Fibroblast of skin of back (primary cell): ENCODE data around the gene NPHP4.

Source experiments
- DNase-seq: peaks from one replicate; pipeline ENCODE4 v3.0.0-alpha.2; 2013

NPHP4 gene

DNA sequence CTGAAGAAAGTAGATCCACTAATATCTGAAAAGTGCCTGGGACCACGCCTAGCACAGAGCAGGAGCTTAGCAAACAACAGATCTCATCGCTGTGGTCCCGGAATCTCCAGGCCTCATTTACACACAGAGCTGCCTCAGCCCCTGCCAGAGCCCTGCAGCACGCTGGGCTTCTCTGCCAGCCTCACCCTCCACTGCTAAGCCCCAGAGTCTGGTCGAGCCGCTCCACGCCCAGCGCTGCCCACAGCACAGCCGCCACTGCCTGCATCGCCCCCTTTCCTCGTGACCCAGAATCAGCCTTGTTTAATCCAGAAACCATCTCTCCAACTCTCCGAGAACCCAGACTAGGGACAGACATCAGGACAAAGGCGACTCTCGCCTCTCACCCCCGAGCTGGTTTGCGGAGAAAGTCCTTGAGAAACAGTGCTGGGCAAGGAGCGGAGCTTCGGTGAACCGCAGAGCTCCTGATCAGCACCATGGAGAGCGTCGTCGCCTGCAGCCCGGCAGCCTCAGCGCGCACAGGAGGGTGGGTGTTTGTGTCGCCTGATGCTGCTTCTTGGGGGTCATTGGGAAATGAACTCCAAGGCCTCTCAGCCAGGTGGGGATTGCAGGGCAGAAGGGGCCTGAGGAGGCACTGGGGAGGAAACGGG is 145.1 kb downstream of the NPHP4 start:
- peak; percentile 32 for DNase-seq

DNA sequence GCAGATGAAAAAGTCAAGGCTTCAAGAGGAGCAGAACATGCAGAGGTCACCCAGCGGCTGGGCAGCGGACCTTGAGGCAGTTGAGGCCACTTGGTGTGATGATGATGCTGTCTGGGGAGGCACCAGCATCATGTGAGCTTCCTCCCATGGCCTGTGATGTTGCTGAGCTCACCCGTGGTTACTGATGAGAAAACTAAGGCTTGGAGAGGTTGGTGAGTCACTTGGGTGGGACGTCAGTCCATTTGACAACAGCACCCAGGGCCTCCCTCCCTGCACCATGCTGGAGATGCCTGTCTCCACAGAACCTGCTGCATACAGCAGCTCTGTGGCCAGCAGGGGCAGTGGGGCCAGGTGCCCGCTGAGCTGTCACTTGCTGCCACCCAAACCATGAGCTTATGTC is 146.8 kb downstream of the NPHP4 start:
- no peak for DNase-seq

DNA sequence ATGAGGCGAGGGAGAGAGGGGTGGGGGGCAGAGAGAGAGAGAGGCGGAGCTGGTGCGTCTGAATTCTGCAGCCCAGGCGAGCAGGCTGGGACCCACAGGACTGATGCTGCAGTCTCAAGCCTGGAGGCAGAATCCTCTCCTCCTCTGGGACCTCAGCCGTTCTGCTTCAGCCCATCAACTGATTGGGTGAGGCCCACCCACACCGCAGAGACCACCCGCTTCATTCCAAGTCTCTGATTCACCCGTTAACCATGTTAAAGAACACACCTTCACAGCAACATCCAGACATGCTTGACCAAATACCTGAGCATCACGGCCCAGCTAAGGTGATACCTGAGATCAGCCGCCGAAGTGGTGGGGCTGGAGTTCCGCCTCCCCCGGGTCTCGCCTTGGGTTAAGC is 147.8 kb downstream of the NPHP4 start:
- no peak for DNase-seq

DNA sequence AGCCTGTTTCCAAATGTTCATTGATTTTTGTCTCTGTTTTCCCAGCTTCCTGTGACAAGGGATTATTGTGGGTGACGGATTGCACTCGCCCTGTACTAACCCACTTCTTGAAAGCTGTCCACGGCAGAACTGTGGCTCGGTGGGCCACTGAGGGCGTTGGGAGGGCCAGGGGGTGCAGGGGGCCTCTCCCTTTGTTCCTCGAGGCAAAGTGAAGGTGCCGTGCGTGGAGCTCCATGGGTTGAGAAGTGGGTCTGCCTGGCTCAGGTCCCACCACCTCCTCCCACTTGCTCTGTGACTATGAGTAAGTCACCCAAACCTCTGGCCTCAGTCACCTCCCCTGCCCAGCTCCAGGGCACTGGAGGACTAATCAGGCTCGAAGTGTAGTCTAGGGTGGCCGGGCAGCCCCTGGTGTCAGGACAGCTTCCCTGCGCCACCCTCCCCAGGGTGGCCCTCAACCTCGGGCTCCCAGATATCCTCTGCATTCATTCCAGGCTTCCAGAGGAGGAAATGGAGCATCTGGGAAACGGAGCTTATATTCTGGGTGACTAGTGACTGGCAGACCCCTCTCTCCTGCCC is 148.6 kb downstream of the NPHP4 start:
- no peak for DNase-seq

DNA sequence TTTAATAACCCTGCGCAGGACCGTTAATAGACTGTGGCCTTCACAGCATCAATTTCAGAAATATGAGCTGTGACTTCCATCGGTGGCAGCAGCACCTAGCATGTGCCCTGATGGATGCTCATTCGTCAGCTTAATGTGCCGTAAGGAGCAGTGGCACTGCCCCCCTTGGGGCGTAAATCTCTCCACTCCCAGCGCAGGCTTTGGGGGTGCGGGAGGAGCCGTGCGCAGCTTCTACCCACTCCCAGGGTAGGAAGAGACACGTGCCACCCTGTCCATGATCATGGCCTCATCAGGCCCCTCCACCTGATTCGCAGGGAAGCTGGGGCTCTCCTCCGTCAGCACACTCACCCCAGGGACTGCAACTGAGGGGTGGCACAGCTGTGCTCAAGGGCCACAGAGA is 149.5 kb downstream of the NPHP4 start:
- DNase-seq = no peak

DNA sequence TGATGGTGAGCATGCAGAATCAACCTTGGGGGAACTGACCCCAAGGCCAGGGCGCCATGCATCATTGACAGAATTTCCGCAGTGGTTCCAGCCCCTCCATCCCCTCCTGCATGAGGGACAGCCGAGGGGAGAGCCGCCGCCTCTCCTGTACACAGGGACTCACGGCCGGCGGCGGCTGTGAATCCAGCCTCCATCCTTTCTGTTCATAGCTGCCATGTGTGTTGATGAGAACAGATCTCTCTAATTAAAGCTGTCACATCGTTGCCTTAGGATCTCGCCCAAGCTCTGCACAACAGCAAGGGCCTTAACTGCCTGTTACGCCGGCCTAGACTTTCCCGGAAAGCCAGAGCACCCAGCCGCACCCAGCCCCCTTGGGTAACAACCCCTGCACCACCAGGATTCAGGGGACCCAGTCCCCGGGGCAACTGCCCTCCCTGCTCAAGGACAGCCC is 151.6 kb downstream of the NPHP4 start:
- DNase-seq = no peak

DNA sequence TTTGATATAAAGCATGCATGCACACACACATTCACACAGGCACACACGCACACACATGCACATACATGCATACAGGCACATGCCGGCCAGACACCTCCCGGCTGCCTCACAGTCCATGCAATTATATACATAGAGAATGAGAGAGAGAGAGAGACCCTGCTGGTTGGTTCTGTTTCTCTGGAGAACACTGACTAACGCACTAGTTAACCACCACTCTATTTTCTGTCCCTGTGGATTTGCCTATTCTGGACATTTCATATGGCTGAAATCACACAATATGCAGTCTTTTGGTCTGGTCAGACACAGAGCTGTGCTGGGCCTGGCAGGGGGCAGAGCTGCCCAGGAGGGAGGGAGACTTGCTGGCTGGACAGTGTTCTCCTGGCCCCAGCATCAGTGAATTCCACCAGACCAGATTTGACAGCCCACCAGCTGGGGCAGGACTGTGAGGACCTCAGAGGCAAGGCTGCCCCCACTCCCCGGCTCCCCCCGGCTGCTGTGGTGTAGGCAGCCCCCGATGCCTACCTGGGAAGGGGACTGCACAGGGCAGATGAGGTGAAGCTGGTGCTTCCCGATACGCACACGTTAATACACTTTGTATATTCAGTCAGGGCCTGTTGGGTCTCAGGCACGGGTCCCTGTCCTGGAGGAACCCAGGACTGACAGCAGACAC is 152.2 kb downstream of the NPHP4 start:
- no peak for DNase-seq

DNA sequence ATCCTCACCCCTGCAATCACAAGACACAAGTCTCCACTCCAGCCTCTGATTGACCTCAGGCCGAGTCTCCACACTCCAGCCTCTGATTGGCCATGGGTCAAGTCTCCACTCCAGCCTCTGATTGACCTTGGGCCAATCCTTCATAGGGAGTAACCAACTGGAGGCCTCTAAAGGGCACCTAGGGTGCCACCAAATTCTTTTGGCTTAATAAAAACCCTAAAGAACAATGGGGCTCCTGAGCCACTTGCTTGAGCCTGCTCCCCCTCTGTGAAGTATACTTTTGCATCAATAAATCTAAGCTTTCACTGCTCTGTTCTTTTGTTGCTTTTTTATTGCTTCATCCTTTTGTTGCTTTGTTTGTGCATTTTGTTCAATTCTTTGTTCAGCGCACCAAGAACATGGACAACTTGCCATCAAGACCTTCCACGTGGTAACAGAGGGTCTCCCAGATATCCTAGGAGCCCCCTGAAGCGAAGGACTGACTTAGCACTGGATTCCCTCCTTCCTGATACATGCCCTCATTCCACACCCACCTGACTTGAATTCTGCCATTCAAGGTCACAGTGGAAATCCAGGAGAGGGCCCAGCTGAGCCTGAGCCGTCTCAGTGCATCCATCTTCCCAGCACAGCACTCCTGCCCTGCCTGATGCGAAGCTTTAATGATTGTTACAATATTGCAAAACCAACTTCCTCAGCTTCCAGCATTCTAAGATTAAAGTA is 152.9 kb downstream of the NPHP4 start:
- no peak for DNase-seq

DNA sequence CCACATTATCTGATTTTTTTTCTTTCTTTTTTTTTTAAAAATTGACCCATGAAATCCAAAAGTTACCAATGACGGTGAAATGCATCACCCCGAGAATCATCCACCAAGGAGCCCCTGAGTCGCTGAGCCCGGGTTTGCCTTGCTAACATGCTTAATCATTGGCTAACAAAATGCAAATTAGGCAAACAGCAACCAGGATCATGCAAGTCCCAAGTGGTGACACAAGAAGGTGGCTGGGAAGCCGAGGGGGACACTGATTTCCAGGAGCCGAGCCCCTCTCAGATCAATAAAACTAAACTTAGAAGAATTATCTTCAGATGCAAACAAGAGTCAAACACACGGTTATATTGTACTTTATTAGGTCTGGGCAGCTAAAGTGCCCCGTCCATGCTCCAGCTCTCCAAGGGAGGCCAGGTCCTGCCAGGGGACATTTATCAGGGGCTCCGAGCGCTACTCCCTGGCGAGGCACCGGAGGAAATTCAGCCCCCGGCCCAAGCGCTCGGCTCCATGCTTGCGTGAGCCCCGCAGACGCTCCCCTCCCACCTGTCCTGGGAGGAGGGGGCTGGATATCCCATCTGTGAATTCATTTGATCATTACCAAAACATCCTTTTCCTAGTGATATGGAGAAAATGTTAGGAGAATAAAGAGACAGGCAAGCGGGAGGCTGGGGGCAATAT is 154.1 kb downstream of the NPHP4 start:
- no peak for DNase-seq

DNA sequence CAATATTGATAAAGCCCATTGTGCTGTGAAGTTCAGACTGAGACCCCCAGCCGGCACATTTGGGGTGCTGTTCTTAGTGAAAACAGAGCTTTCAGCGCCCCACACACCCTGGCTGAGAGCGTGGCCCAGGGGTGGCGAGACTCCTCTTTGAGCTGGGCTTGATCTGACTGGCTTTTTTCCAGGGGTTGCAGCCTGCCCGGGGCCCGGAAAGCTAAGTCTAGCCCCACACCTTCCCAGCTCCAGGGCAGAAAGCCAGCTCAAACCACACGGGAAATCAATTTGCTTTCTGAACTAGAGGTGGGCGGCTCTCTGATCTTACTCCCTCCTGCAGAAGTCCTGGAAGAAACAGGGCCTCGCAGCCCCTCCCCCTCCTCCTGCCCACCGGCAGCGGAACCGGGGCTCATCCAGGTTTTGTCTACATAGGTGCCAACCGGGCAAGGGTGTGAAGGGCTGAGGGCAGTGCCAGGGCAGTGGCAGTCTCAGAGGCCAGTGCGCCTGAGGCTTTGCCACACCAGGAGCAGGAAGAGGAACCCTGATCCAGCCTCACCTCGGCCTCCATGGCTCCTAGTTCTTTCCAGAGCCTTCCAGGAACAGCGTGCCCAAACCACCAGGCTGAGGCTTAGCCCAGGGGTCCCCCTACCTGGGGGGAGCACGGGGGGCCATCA is 155.3 kb downstream of the NPHP4 start:
- no peak for DNase-seq

DNA sequence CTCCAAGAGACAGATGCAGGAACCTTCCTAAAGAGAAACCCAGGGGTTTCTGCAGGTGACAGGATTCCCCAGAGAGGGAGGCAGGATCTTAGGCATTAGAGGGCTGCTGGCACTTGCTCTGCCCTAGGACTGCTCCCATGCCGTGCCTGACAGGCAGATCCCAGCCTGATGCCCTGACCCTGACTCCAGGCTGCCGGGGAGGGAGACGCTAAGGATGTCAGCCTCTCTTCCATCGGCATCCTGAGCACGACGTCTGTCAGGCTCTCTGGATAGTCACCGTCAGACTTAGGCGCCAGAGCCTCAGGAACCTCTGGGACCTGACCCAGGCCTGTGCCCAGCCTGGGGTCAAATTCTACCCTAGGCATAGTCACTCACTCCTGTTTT is 157.1 kb downstream of the NPHP4 start:
- DNase-seq = no peak

DNA sequence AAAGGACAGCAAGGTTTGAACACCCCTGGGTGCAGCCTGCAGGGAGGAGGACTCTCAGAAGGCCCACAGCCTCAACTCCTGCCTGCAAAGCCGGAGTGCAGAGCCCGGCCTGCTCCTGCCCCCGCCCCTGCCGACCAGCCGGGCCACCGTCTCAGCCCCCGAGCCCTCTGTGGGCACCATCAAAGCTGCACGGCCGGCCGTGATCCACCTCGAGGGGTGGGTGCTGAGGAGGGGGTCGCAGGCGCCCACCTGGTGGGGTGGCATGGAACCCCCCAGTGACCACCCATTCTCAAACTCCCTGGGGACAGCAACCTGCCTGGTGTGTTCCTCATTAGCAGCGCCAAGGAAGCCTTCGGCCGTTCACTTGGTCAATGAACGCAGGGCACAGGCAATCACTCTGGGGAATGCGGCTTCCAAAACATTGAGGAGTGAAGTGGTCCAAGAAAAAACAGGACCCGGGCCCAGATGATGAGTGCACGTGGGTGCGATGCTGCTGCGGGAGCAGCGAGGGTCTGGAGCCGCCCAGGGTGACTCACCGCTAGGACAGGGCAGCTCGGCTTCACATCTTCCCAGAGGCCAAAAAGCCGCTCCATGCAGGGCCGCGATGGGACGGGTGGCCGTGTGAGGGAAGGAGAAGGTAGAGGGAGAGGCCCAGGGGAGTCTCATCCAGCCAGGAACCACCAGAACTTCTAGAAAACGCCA is 157.6 kb downstream of the NPHP4 start:
- DNase-seq = no peak

DNA sequence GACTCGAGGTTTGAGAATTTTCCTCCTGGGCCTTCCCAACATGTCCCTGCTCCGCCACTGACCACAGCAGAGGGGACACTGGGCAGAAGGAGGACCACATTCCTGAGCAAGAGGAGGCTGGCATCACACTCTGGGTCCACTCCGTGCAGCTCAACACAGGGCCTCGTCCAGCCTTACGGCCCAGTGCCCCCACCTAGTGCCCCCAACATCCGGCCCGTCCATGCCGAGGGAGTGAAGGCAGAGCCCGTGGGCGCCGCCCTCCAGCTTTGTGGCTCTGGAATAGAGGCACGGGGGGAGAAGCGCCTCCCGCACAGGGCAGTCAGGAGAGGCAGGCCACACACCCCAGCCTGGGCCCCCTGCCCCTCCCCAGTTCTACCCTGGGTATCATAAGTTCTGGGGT is 158.3 kb downstream of the NPHP4 start:
- no peak for DNase-seq

DNA sequence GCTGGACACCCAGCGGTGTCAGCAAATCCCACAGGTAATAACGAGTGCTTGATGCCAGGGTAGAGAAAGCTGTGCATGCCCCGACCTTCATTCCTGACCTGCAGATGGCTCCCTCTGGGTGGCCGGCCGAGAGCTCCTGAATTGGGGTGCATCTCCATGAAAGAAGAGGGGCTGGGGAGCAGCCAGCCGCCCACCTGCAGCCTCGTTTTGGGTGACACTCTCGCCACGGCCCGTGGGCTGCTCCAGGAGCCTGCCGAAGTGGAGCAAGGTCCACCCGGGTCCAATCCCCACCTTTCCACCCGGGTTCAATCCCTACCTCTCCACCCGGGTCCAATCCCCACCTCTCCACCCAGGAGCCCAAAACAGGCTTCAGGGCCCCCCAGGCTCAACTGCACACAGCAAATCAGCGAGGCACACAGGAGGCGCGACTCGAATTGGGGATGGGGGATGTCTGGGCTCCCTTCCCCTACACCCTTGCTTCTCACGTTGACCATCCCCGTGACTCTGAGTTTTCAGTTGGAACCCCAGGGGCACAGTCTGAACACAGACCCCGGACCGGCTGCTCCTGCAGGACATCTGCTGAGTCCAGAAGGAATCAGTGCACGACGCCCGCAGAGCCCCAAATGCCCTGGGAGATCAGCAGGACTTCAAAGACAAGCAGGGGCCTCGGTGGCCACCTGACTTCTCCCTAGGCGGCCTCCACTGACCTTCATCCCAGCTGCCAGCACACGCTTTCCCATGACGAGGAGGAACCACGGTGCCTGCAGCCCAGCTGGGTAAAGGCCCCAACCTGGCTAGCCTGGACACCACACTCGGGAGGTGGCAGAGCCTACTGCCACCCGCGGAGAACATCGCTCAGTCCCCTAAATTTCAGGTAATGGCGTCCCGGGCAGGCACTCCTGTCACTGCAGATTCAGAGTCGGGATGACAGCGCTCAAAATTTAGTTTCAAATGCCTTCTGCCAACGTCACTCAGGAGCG is 159.0 kb downstream of the NPHP4 start:
- no peak for DNase-seq

DNA sequence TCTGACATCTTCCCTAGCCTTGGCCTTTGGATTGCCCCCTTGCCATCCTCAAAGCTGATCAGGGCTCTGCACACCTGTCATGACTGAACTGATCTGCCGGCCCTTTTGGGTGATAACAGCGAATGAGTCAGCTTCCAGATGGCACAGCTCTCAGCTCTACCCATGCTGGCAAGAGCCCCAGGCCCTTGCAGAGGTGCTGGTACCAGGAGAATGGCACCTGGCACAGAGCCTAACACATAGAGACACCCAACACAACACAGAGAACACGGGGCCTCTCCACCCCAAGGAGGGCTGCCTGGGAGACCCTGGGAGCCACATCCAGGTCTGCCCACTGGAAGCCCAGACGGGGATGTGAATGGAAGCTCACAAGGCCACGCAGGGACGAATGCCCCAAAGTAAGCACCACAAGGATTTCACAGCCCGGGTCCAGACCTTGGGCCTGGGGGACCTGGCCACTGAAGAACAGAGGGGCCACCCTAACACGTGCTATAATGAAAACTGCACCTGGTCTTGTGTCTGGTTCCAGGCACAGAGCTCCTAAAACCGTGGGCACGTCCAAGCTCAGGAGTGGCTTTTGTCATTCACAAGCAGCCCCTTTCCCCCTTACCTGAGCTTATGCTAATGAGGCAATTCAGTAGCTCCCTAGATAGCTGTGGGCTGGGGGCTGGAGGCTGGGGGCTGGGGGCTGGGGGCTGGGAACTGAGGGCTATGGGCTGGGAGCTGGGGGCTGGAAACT is 160.5 kb downstream of the NPHP4 start:
- no peak for DNase-seq

DNA sequence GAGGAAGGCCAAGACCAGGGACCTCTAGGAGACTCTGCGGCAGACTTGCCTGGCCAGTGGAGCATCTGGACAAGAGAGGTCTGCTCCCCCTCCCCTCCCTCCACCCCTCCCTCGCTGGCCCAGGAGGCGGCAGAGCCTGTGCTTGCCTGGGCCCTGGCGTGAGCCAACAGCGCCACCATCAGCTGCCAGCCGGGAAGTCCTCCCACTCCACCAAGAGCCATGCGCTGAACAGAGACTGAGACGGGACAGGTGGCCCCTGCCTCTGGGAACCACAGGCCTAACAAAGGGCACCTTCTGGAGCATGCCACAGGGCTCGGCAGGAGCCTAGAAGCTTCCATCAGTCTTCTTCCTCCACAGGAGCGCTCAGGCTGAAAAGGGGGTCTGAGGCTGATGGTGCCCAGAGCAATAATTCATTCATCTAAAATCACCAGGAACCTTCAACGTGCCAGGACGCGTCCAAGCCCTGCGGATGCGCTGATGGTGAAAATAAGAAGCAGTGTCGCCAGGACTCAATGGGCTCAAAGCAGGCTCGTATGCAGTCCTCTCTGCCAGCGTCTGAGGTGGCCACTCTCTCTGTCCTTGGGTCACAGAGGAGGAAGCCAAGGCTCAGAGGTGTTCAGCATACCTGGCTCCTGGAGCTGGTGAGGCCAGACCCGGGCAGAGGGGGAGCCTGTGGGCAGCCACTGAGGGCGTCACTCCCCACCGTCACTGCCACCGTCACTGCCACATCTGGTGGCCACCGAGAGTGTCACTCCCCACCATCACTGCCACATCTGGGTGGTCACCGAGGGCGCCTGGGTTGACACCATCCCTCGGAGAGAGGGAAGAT is 161.2 kb downstream of the NPHP4 start:
- no peak for DNase-seq

DNA sequence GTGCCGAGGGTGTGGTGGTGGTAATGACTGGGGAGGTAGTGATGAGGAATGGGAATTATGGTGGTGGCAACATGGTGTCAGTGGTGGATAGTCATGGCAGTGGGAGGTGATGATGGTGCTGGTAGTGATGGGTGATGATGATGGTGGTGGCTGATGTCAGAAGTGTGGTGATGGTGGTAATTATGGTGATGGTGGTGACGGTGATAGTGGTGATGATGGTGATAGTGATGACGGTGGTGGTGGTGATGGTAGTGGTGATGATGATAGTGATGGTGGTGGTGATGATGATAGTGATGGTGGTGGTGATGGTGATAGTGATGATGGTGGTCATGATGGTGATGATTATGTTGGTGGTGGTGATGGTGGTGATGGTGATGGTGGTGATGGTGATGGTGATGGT is 162.8 kb downstream of the NPHP4 start:
- no peak for DNase-seq

DNA sequence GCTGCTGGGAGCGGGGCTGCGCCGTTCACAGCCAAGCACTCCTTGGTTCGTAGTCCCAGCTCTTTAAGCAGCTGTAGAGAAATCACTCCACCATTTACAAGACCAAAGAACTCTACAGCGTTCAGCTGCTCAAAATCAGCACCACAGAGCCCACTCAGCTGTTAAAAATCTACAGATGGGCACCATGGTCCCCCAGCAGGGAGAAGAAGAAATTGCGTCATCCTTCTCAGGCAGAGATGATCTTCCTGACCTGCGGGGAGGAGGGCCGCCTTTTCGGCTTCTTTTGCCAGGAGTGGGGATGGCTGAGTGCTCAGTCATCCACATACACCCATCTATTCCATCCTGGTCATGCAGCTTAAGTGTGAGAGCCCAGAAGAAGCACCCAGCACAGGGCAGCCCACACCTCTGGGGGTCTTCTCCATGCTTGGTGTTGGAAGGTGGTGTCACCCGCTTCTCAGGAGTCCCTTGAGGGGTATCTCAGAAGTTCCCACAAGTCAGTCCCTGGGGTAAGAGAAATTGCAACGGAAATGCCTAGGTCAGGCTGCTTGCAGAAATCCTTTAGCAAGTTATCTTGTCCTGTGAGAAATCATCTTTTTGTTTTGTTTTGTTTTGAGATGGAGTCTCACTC is 163.8 kb downstream of the NPHP4 start:
- DNase-seq = no peak
